NT2/D1 (cell line): ENCODE measurements around the gene SPATA22.
"Not testable (repeated sequence)": the region's sequence is repeated elsewhere in the genome, so short reads cannot be mapped to it uniquely, and the experiment has no call there.

Source experiments
- DNase-seq: peaks from one replicate; pipeline ENCODE4 v3.0.0-alpha.2; 2011; ENCODE audit warnings: low read depth, low spot score
- H3K27me3 ChIP-seq: 2 replicates; pipeline ENCODE4 v1.6.0; 2011; ENCODE audit warnings: mild to moderate bottlenecking; ENCODE audit not compliant: insufficient read length, insufficient read depth
- H3K36me3 ChIP-seq: 2 replicates; pipeline ENCODE4 v1.6.1; 2011; ENCODE audit warnings: mild to moderate bottlenecking, low read length, mixed read lengths; ENCODE audit not compliant: insufficient read depth, insufficient read length
- H3K4me1 ChIP-seq: 2 replicates; pipeline ENCODE4 v1.5.1; 2011; ENCODE audit not compliant: insufficient read depth, insufficient read length
- H3K4me3 ChIP-seq: 2 replicates; pipeline ENCODE4 v1.5.1; 2011; ENCODE audit warnings: low read depth; ENCODE audit not compliant: insufficient read length
- H3K9ac ChIP-seq: 2 replicates; pipeline ENCODE4 v1.6.0; 2011; ENCODE audit warnings: low read depth; ENCODE audit not compliant: insufficient read length
- H3K9me3 ChIP-seq: 2 replicates; pipeline ENCODE4 v1.5.1; 2011; ENCODE audit warnings: mild to moderate bottlenecking, low read length; ENCODE audit not compliant: insufficient read depth
- SUZ12 ChIP-seq: IDR thresholded peaks from 2 replicates; pipeline ENCODE4 v1.6.1; 2011; ENCODE audit not compliant: insufficient read length, insufficient read depth; ENCODE audit errors: extremely low read depth
- YY1 ChIP-seq: IDR thresholded peaks from 2 replicates; pipeline ENCODE4 v1.6.1; 2011; ENCODE audit not compliant: insufficient read length, insufficient read depth
- ZNF274 ChIP-seq: IDR thresholded peaks from 2 replicates; pipeline ENCODE4 v1.6.1; 2011; ENCODE audit warnings: mild to moderate bottlenecking, low read depth, low read length

Gene SPATA22

DNA sequence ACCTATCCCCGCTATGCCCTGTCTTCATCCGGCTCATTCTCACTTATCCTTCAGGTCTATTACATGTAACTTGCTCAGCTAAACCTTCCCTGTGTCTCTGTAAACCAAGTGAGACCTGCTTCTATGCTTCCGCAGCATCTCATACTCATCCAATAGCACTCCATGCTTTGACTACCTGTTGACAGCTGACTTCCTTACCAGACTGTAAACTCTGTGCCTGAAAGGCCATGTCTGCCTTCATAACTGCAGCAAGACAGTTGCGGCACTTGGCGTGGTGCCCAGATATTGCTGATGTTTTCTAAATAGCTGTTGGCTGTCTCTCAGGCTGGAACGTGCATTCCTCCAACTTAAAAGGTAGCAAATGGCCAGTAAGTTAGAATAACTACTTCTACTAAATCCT, 71.6 kb downstream of the SPATA22 start:
- Histone ChIP-seq H3K27me3 (peaks cover 25% of the 10 kb centered on the region), H3K9ac (no peak overlapping the region), H3K4me1 (no peaks in the 10 kb centered on the region), H3K36me3 (no peaks in the 10 kb centered on the region), H3K9me3 (no peaks in the 10 kb centered on the region), H3K4me3 (no peak overlapping the region)
- TF ChIP-seq ZNF274 (no peak), SUZ12 (no peak), YY1 (no peak)
- no peak for DNase-seq

DNA sequence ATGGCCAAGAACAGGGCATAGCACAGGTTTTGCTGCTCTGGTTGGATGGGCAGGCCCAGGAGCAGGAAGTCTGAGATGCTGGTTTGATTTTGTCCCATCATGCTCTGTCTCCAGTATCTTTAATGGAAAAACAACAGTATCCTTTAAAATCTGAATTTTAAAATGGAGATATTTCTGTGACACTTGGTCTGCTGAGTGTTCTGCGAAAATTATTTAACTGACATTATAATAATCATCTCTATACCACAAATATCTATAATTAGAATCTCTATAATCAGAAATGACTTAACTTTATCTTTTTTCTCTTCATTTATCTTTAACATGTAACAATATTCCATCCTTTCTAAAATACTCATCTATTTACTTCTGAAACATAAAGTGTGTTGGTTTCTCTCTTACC, 73.3 kb downstream of the SPATA22 start, which contains the start of gene OR1E1:
Gene OR1E1, minus strand, starts transcription at position 101 of the 400 bp plus-strand sequence. Its CDS starts 0 bp downstream, at position 101.
- Histone ChIP-seq H3K27me3 (peaks cover 21% of the 10 kb centered on the region), H3K36me3 (no peaks in the 10 kb centered on the region), H3K4me3 (no peak within 1 kb of the TSS), H3K9me3 (no peaks in the 10 kb centered on the region), H3K4me1 (no peaks in the 10 kb centered on the region), H3K9ac (no peak within 1 kb of the TSS)
- no peak for TF ChIP-seq YY1
- TF ChIP-seq ZNF274, result no peak
- no peak for TF ChIP-seq SUZ12
- DNase-seq, result no peak

DNA sequence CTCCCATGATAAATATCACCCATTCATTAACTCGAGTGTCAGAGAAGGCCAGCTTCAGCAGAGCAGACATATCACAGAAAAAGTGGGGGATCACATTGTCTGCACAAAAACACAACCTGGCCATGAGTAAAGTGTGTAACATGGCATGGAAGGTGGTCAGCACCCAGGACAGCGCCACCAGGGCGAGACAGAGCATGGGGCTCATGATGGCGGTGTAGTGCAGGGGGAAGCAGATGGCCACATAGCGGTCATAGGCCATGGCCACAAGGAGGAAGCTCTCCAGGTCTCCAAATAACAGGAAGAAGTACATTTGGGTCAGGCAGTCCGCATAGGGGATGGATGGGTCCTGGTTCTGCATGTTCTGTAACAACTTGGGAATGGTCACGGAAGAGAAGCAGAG, 73.8 kb downstream of the SPATA22 start:
- H3K9ac ChIP-seq, H3K36me3 ChIP-seq, H3K9me3 ChIP-seq, H3K4me1 ChIP-seq, DNase-seq, H3K4me3 ChIP-seq: not testable (repeated sequence)
- H3K27me3 ChIP-seq, result peaks cover 20% of the 10 kb centered on the region
